MM.1S (cell line): ENCODE measurements around the gene MBTPS1.
A peak's percentile ranks its signal among the peaks of the same experiment; 100 is the strongest.

Experiments
- DNase-seq: peaks from one replicate; pipeline ENCODE4 v3.0.0-alpha.2; 2015
- H2AFZ ChIP-seq: fragments of 300-600 bp; sonication (generic); 2 replicates; pipeline ENCODE4 v1.6.0; 2016; ENCODE audit warnings: antibody characterized with exemption, low read length
- H3F3A ChIP-seq: fragments of 300-600 bp; sonication (generic); 2 replicates; pipeline ENCODE4 v1.6.1; 2016; ENCODE audit warnings: mild to moderate bottlenecking, antibody characterized with exemption, low read length, moderate library complexity, mixed read lengths; ENCODE audit not compliant: insufficient read depth
- H3K27ac ChIP-seq: fragments of 300-600 bp; sonication (generic); 2 replicates; pipeline ENCODE4 v1.5.1; 2016; ENCODE audit warnings: mild to moderate bottlenecking, low read length
- H3K27me3 ChIP-seq: fragments of 300-600 bp; sonication (generic); replicated peaks from 2 replicates; pipeline ENCODE4 v1.6.0; 2016; ENCODE audit warnings: low read length; ENCODE audit not compliant: insufficient read depth
- H3K36me3 ChIP-seq: fragments of 300-600 bp; sonication (generic); replicated peaks from 2 replicates; pipeline ENCODE4 v1.6.1; 2016; ENCODE audit warnings: mild to moderate bottlenecking, low read length, mixed read lengths; ENCODE audit not compliant: insufficient read depth
- H3K4me1 ChIP-seq: fragments of 300-600 bp; sonication (generic); 2 replicates; pipeline ENCODE4 v1.6.1; 2016; ENCODE audit warnings: low read length, mixed read lengths
- H3K4me2 ChIP-seq: fragments of 300-600 bp; sonication (generic); 2 replicates; pipeline ENCODE4 v1.6.0; 2016; ENCODE audit warnings: low read depth, low read length
- H3K4me3 ChIP-seq: fragments of 300-600 bp; sonication (generic); 2 replicates; pipeline ENCODE4 v1.5.1; 2016; ENCODE audit warnings: low read length, mixed read lengths
- H3K79me2 ChIP-seq: fragments of 300-600 bp; sonication (generic); 2 replicates; pipeline ENCODE4 v1.6.1; 2016; ENCODE audit warnings: mixed run types, low read length, mixed read lengths
- H3K9ac ChIP-seq: fragments of 300-600 bp; sonication (generic); 2 replicates; pipeline ENCODE4 v1.6.1; 2016; ENCODE audit warnings: low read length, mixed read lengths
- H3K9me2 ChIP-seq: fragments of 300-600 bp; sonication (generic); replicated peaks from 2 replicates; pipeline ENCODE4 v1.6.1; 2016; ENCODE audit warnings: mild to moderate bottlenecking, low read length, mixed read lengths; ENCODE audit not compliant: insufficient read depth
- H3K9me3 ChIP-seq: fragments of 300-600 bp; sonication (generic); replicated peaks from 2 replicates; pipeline ENCODE4 v1.6.1; 2016; ENCODE audit warnings: mild to moderate bottlenecking, low read length, mixed read lengths; ENCODE audit not compliant: insufficient read depth
- H4K20me1 ChIP-seq: fragments of 300-600 bp; sonication (generic); 2 replicates; pipeline ENCODE4 v1.6.1; 2016; ENCODE audit warnings: mild to moderate bottlenecking, low read length, moderate library complexity, mixed read lengths; ENCODE audit not compliant: insufficient read depth
- EZH2 ChIP-seq: fragments of 300-600 bp; sonication (generic); optimal IDR thresholded peaks from 2 replicates; pipeline ENCODE3; 2017; ENCODE audit warnings: low read depth, mild to moderate bottlenecking, antibody characterized with exemption, low read length, mixed read lengths
- EZH2phosphoT487 ChIP-seq: fragments of 300-600 bp; sonication (generic); IDR thresholded peaks from 2 replicates; pipeline ENCODE4 v1.6.1; 2018; ENCODE audit warnings: antibody characterized with exemption, low read length
- TF ChIP-seq, protein P1 (sequence below): fragments of 300-600 bp; sonication (generic); IDR thresholded peaks from 2 replicates; pipeline ENCODE4 v1.5.1; 2016; ENCODE audit warnings: antibody characterized with exemption, low read length, mixed read lengths

MBTPS1 gene

DNA sequence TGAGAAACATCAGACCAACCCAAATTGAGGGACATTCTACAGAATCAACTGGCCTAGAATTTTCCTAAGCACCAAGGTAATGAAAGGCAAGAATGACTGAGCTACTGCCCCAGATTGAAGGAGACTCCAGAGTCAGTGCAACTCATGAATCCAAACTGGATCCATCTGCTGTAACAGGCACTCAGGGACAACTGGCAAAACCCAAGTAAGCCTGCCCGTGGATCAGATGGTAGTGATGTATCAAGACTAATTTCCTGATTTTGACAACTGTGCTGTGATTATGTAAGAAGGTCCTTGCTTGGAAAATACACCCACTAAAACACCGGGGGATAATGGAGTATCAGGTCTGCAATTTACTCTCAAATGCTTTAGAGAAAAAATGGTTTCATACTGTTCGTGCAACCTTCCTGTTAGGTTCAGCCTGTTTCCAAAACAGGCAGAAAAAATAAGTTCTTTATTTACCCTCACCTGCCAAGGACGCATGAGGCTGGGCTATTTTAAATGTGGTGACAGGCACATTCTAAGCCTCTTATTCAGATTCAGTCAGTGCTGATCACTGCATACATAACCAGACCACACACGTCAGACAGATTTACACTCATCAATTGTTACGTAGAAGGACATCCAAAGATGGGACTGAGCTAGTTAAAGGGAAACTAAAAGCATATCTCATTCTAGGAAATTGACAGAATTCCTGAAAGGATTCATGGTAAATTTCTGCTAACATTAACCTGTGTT lies 7.0 kb downstream of the MBTPS1 start:
- Histone ChIP-seq H3K4me2 (peak overlapping the region; percentile 57), H3K79me2 (peaks cover 68% of the 10 kb centered on the region), H3K4me3 (peak overlapping the region; percentile 29; the same call in 1 of the 2 replicates), H3K27ac (peak overlapping the region; percentile 100), H3K36me3 (no peaks in the 10 kb centered on the region), H3K27me3 (no peaks in the 10 kb centered on the region), H4K20me1 (no peaks in the 10 kb centered on the region), H3K9me3 (no peaks in the 10 kb centered on the region), H3F3A (peaks cover 19% of the 10 kb centered on the region), H2AFZ (no peak overlapping the region), H3K9me2 (no peaks in the 10 kb centered on the region), H3K9ac (peak overlapping the region; percentile 91), H3K4me1 (peaks cover 24% of the 10 kb centered on the region)
- TF ChIP-seq EZH2phosphoT487 (no peak), EZH2 (no peak)
- TF ChIP-seq, protein P1, sequence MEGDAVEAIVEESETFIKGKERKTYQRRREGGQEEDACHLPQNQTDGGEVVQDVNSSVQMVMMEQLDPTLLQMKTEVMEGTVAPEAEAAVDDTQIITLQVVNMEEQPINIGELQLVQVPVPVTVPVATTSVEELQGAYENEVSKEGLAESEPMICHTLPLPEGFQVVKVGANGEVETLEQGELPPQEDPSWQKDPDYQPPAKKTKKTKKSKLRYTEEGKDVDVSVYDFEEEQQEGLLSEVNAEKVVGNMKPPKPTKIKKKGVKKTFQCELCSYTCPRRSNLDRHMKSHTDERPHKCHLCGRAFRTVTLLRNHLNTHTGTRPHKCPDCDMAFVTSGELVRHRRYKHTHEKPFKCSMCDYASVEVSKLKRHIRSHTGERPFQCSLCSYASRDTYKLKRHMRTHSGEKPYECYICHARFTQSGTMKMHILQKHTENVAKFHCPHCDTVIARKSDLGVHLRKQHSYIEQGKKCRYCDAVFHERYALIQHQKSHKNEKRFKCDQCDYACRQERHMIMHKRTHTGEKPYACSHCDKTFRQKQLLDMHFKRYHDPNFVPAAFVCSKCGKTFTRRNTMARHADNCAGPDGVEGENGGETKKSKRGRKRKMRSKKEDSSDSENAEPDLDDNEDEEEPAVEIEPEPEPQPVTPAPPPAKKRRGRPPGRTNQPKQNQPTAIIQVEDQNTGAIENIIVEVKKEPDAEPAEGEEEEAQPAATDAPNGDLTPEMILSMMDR, result no peak
- peak; percentile 72 for DNase-seq

- Histone ChIP-seq H4K20me1 (no peaks in the 10 kb centered on the region), H3K4me2 (no peak overlapping the region), H3K79me2 (peaks cover 67% of the 10 kb centered on the region), H3K36me3 (no peaks in the 10 kb centered on the region), H3F3A (peaks cover 19% of the 10 kb centered on the region), H3K4me3 (no peak overlapping the region), H3K9me2 (no peaks in the 10 kb centered on the region), H2AFZ (no peak overlapping the region), H3K9ac (no peak overlapping the region), H3K4me1 (peaks cover 24% of the 10 kb centered on the region), H3K27me3 (no peaks in the 10 kb centered on the region), H3K27ac (no peak overlapping the region), H3K9me3 (no peaks in the 10 kb centered on the region)
- DNase-seq, result no peak
- TF ChIP-seq EZH2phosphoT487 (no peak), EZH2 (no peak)
- TF ChIP-seq, protein P1, result no peak
Measured at GRCh38 chr16:84107921-84108320, 8.8 kb downstream of the MBTPS1 start.

DNA sequence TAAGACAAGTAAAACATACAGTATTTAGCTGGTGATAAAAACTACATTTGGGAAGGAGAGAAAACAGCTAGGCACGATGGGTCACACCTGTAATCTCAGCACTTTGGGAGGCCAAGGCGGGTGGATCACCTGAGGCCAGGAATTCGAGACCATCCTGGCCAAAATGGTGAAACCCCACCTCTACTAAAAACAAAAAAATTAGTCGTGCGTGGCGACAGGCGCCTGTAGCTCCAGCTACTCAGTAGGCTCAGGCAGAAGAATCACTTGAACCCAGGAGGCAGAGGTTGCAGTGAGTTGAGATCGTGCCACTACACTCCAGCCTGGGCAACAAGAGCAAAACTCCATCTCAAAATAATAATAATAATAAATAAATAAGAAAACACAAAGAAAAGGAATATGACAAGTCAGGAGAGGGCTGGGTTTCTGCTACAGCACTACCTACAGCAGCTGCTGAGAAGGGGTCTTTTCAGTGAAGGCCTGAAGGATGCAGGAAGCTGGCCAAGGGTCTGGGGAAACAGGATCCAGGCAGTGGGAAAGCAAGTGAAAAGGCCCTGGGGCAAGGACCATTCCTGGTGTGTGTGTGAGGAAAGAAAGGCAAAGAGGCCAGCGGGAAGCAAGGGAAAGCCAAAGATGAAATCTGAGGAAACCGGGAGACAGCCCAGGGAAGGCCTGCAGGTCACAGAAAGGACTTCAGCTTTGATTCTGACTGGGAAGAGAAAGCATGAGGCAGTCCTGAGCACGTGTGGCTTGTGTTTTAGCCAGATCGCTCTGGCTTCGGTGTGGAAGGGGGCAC lies 10.6 kb downstream of the MBTPS1 start:
- Histone ChIP-seq H4K20me1 (no peaks in the 10 kb centered on the region), H2AFZ (no peak overlapping the region), H3K9me2 (no peaks in the 10 kb centered on the region), H3K4me1 (peaks cover 26% of the 10 kb centered on the region), H3K4me3 (no peak overlapping the region), H3K79me2 (peaks cover 84% of the 10 kb centered on the region), H3K9ac (no peak overlapping the region), H3K27me3 (no peaks in the 10 kb centered on the region), H3K9me3 (no peaks in the 10 kb centered on the region), H3K27ac (no peak overlapping the region), H3K4me2 (no peak overlapping the region), H3F3A (peaks cover 19% of the 10 kb centered on the region), H3K36me3 (no peaks in the 10 kb centered on the region)
- TF ChIP-seq, protein P1, result no peak
- no peak for TF ChIP-seq EZH2phosphoT487
- TF ChIP-seq EZH2, result no peak
- no peak for DNase-seq
